H1 (cell line): Measurements from ENCODE around the gene C7orf57. TPM values are rescaled to one million over a fixed set of nuclear protein-coding genes. Genes with fewer than 3 reads are reported as not detected.
A peak's percentile ranks its signal among the peaks of the same experiment; 100 is the strongest.

Source experiments
- CTCF ChIA-PET: fragments of 300-600 bp; sonication (Branson Sonifier 250); formaldehyde crosslinking; loops from one replicate; lab custom pipeline; 2021; ENCODE audit not compliant: partially characterized antibody; lab: Charles Lee
- POLR2A ChIA-PET: fragments of 300-600 bp; sonication (Branson Sonifier 250); formaldehyde crosslinking; loops from one replicate; lab custom pipeline; 2021; ENCODE audit warnings: inconsistent platforms; ENCODE audit not compliant: partially characterized antibody; lab: Charles Lee
- DNase-seq, 2 experiments: peaks; one replicate each; pipeline versions ENCODE4 v3.0.0 to v3.0.0-alpha.2; 2010 to 2022; ENCODE audit warnings: low spot score in 2 of 2, low read depth in 1 of 2, mixed read lengths in 1 of 2
- FAIRE-seq: peaks from 2 replicates; lab custom pipeline; 2011; peaks lifted over from hg19 to GRCh38; lab: Jason Lieb, UNC
- H2AFZ ChIP-seq: 2 replicates; pipeline ENCODE4 v1.8.1; 2012; ENCODE audit warnings: low read length, inconsistent platforms
- H2AK5ac ChIP-seq: 2 replicates; pipeline ENCODE4 v1.6.1; 2013; ENCODE audit warnings: low read depth, low read length
- H2BK120ac ChIP-seq: replicated peaks from 2 replicates; pipeline ENCODE3; 2013; ENCODE audit warnings: low read depth, low read length, inconsistent platforms
- H2BK12ac ChIP-seq: 2 replicates; pipeline ENCODE4 v1.6.1; 2013; ENCODE audit warnings: low read depth, low read length
- H2BK15ac ChIP-seq: 2 replicates; pipeline ENCODE4 v1.6.1; 2013; ENCODE audit warnings: low read length
- H2BK20ac ChIP-seq: 2 replicates; pipeline ENCODE4 v1.6.1; 2013; ENCODE audit warnings: low read length
- H2BK5ac ChIP-seq: 2 replicates; pipeline ENCODE4 v1.6.1; 2013; ENCODE audit warnings: low read depth, low read length
- H3K14ac ChIP-seq: 2 replicates; pipeline ENCODE4 v1.6.1; 2013; ENCODE audit warnings: inconsistent platforms; ENCODE audit not compliant: insufficient read length
- H3K18ac ChIP-seq: 2 replicates; pipeline ENCODE4 v1.6.1; 2013; ENCODE audit warnings: low read length; ENCODE audit errors: extremely low read depth
- H3K23ac ChIP-seq: 2 replicates; pipeline ENCODE4 v1.6.1; 2013; ENCODE audit warnings: inconsistent platforms; ENCODE audit not compliant: insufficient read length
- H3K23me2 ChIP-seq: 2 replicates; pipeline ENCODE4 v1.6.1; 2013; ENCODE audit warnings: low read depth, low read length
- H3K27ac ChIP-seq: 2 replicates; pipeline ENCODE4 v1.6.1; 2011; ENCODE audit warnings: low read depth, low read length, inconsistent platforms
- H3K27me3 ChIP-seq, 4 experiments: replicated peaks in 1 of 4; 1 replicate in 1 of 4; 2 replicates in 3 of 4; pipeline versions ENCODE4 v1.6.1 to v1.8.1; 2011 to 2013; ENCODE audit warnings: low read length in 3 of 4, mild to moderate bottlenecking in 3 of 4, inconsistent platforms in 2 of 4, mixed read lengths in 2 of 4, moderate library complexity in 1 of 4; ENCODE audit not compliant: control insufficient read depth in 3 of 4, insufficient read depth in 3 of 4; ENCODE audit errors: extremely low read depth in 1 of 4
- H3K36me3 ChIP-seq, 4 experiments: 2 replicates each; pipeline versions ENCODE4 v1.6.1 to v1.8.1; 2011 to 2013; ENCODE audit warnings: mild to moderate bottlenecking in 4 of 4, low read length in 3 of 4, moderate library complexity in 2 of 4, control low read depth in 1 of 4, inconsistent platforms in 1 of 4; ENCODE audit not compliant: insufficient read depth in 4 of 4, control insufficient read depth in 2 of 4
- H3K4ac ChIP-seq: replicated peaks from 2 replicates; pipeline ENCODE3; 2013; ENCODE audit warnings: low read length, low read depth, mixed read lengths, inconsistent platforms; ENCODE audit not compliant: insufficient read length
- H3K4me1 ChIP-seq, 4 experiments: replicated peaks in 1 of 4; 1 replicate in 1 of 4; 2 replicates in 3 of 4; pipeline versions ENCODE4 v1.6.1 to v1.8.1; 2011 to 2013; ENCODE audit warnings: low read length in 3 of 4, inconsistent platforms in 2 of 4, mixed read lengths in 1 of 4; ENCODE audit not compliant: insufficient read depth in 4 of 4, control insufficient read depth in 3 of 4
- H3K4me2 ChIP-seq, 2 experiments: 2 replicates each; pipeline versions ENCODE4 v1.6.1 to v1.8.1; 2011 to 2013; ENCODE audit warnings: low read depth in 2 of 2, low read length in 2 of 2, control low read depth in 1 of 2, inconsistent platforms in 1 of 2, mild to moderate bottlenecking in 1 of 2; ENCODE audit not compliant: insufficient read depth in 1 of 2
- H3K4me3 ChIP-seq, 4 experiments: fragments of 200-600, 300-600 bp in 1 of 4; sonication (generic), shearing (Covaris generic), sonication (Bioruptor Twin) in 1 of 4; 2 replicates each; pipeline versions ENCODE4 v1.5.1 to v1.8.1; 2011 to 2016; ENCODE audit warnings: low read length in 4 of 4, low read depth in 3 of 4, control low read depth in 2 of 4, inconsistent platforms in 2 of 4, mild to moderate bottlenecking in 2 of 4, mixed read lengths in 1 of 4, moderate library complexity in 1 of 4; ENCODE audit not compliant: insufficient read depth in 2 of 4; ENCODE audit errors: extremely low read depth in 1 of 4
- H3K56ac ChIP-seq: replicated peaks from 2 replicates; pipeline ENCODE3; 2013; ENCODE audit warnings: low read depth, mild to moderate bottlenecking, mixed read lengths, low read length, inconsistent platforms; ENCODE audit not compliant: insufficient read length
- H3K79me1 ChIP-seq: 2 replicates; pipeline ENCODE4 v1.6.1; 2013; ENCODE audit warnings: low read depth, low read length, control low read depth
- H3K79me2 ChIP-seq, 2 experiments: 2 replicates each; pipeline versions ENCODE4 v1.6.1 to v1.8.1; 2012 to 2013; ENCODE audit warnings: low read length in 2 of 2, mild to moderate bottlenecking in 2 of 2, inconsistent platforms in 1 of 2; ENCODE audit not compliant: insufficient read depth in 2 of 2, control insufficient read depth in 1 of 2
- H3K9ac ChIP-seq, 4 experiments: replicated peaks in 1 of 4; 1 replicate in 1 of 4; 2 replicates in 3 of 4; pipeline versions ENCODE4 v1.6.1 to v1.8.1; 2011 to 2013; ENCODE audit warnings: low read depth in 3 of 4, low read length in 3 of 4, control low read depth in 2 of 4, mild to moderate bottlenecking in 2 of 4, moderate library complexity in 2 of 4, inconsistent platforms in 1 of 4; ENCODE audit errors: extremely low read depth in 1 of 4
- H3K9me3 ChIP-seq, 2 experiments: 2 replicates each; pipeline versions ENCODE4 v1.6.1 to v1.8.1; 2012 to 2013; ENCODE audit warnings: mild to moderate bottlenecking in 2 of 2, moderate library complexity in 2 of 2, control low read depth in 1 of 2, inconsistent platforms in 1 of 2, low read depth in 1 of 2, low read length in 1 of 2, mixed read lengths in 1 of 2; ENCODE audit not compliant: insufficient read depth in 2 of 2
- H4K20me1 ChIP-seq, 2 experiments: replicated peaks in 1 of 2; 2 replicates each; pipeline versions ENCODE3 to v1.8.1; 2011 to 2013; ENCODE audit warnings: inconsistent platforms in 2 of 2, low read length in 2 of 2, mild to moderate bottlenecking in 1 of 2; ENCODE audit not compliant: insufficient read depth in 2 of 2, control insufficient read depth in 1 of 2
- H4K5ac ChIP-seq: 2 replicates; pipeline ENCODE4 v1.6.1; 2013; ENCODE audit warnings: low read length, low read depth, mixed read lengths, inconsistent platforms; ENCODE audit not compliant: insufficient read length
- H4K8ac ChIP-seq: 2 replicates; pipeline ENCODE4 v1.8.0; 2013; ENCODE audit warnings: mild to moderate bottlenecking, moderate library complexity, low read length, inconsistent platforms; ENCODE audit not compliant: insufficient read depth; ENCODE audit errors: extremely low read depth
- H4K91ac ChIP-seq: replicated peaks from 2 replicates; pipeline ENCODE3; 2013; ENCODE audit warnings: low read length, mixed read lengths, inconsistent platforms; ENCODE audit not compliant: insufficient read length
- SP1 ChIP-seq: IDR thresholded peaks from 2 replicates; pipeline ENCODE4 v1.6.1; 2011; ENCODE audit warnings: low read depth, low read length
- WGBS, 2 experiments: shearing (Covaris generic) in 1 of 2; methylation state at CpG; one replicate each; pipeline versions ENCODE4 v1.1.6 to v1.1.7; 2013 to 2015; ENCODE audit warnings: low lambda C conversion rate in 2 of 2, mixed read lengths in 2 of 2, inconsistent platforms in 1 of 2, low coverage in 1 of 2, missing lambda C conversion rate in 1 of 2; ENCODE audit not compliant: insufficient replicate concordance in 2 of 2, insufficient coverage in 1 of 2, insufficient read length in 1 of 2; ENCODE audit errors: extremely low coverage in 1 of 2, missing lambda C conversion rate in 1 of 2; 5-methylcytosine and 5-hydroxymethylcytosine counted together
- polyA plus RNA-seq, 7 experiments: library from polyadenylated mRNA; depleted of rRNA in 3 of 7; stranded (reverse) in 5 of 7; unstranded in 2 of 7; fragments of >200 nt in 5 of 7; fragments of 200-250 nt in 2 of 7; gene quantifications; 1 replicate in 5 of 7; 2 replicates in 1 of 7; 4 replicates in 1 of 7; pipeline versions ENCODE4 v1.2.1 to v1.2.3, GENCODE V29; 2011 to 2013; ENCODE audit warnings: missing spikeins in 2 of 7, mixed read lengths in 2 of 7
- total RNA-seq: library from RNA; stranded (reverse); fragmentation: NEBNext Ultra II Directional; extraction: Animal tissue kit (Norgen Biotek cat#: 25700); gene quantifications from 2 replicates; pipeline ENCODE4 v1.2.1, GENCODE V29; 2021

The C7orf57 gene
- total and polyA plus RNA-seq, 2 of the 8 experiments (the other 6 are each of a cell fraction or from before 2014, with no cell fraction given), result 0.08 to 0.56 TPM

DNA sequence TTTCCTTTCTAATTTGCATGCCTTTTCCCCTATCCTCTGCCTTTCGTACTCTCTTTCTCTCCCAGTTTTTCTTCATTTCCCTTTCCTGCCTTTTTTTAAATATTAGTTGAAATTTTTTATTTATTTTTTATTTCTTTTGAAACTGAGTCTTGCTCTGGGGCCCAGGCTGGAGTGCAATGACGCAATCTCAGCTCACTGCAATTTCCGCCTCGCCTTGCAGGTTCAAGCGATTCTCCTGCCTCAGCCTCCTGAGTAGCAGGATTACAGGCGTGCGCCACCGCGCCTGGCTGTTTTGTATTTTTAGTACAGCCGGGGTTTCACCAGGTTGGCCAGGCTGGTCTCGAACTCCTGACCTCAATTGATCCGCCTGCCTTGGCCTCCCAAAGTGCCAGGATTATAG is 35.9 kb upstream of the C7orf57 start:
- WGBS, 2 experiments, result 92% methylated on average over 12 of the region's 12 CpGs; no CpG with 5 or more reads in 1 of the 2 experiments
- Histone ChIP-seq H3K4me1 (no peaks in the 10 kb centered on the region), H3K9me3 (no peaks in the 10 kb centered on the region), H3K4me2 (no peak overlapping the region), H2BK120ac (no peak overlapping the region), H2BK5ac (no peak overlapping the region), H2BK12ac (0 out of 2 replicates have a peak overlapping the region, but pooled peaks have one; percentile 75), H2AK5ac (no peak overlapping the region), H4K91ac (no peak overlapping the region), H3K23ac (no peak overlapping the region), H3K4ac (no peak overlapping the region), H3K56ac (no peak overlapping the region), H2BK20ac (no peak overlapping the region), H2AFZ (no peak overlapping the region), H4K5ac (no peak overlapping the region), H3K36me3 (no peaks in the 10 kb centered on the region), H3K9ac (no peak overlapping the region), H3K79me1 (no peaks in the 10 kb centered on the region), H4K20me1 (peaks cover 0 to 2% of the 10 kb centered on the region in 2 experiments), H2BK15ac (no peak overlapping the region), H3K4me3 (no peak overlapping the region), H3K23me2 (peaks cover 4% of the 10 kb centered on the region; the same call in 1 of the 2 replicates), H4K8ac (no peak overlapping the region), H3K79me2 (no peaks in the 10 kb centered on the region), H3K27me3 (no peaks in the 10 kb centered on the region), H3K18ac (no peak overlapping the region; the same call in 1 of the 2 replicates), H3K14ac (no peak overlapping the region), H3K27ac (no peak overlapping the region)
- ChIA-PET POLR2A (interaction anchor here (1.5 to 1.7 kb wide), 2 partner anchors 8 to 20 kb away, joined by 3 to 4 read pairs; no protein-coding TSS in a partner anchor), CTCF (interaction anchor here (0.9 to 1.3 kb wide), 4 partner anchors 10 to 109 kb away, joined by 3 to 4 read pairs (median 3); no protein-coding TSS in a partner anchor)
- DNase-seq (no peak), FAIRE-seq (no peak)
- no peak for TF ChIP-seq SP1
